ENCODE results near the gene CBX3.
"Not testable (repeated sequence)": the region's sequence is repeated elsewhere in the genome, so short reads cannot be mapped to it uniquely, and the experiment has no call there.

The CBX3 gene

DNA sequence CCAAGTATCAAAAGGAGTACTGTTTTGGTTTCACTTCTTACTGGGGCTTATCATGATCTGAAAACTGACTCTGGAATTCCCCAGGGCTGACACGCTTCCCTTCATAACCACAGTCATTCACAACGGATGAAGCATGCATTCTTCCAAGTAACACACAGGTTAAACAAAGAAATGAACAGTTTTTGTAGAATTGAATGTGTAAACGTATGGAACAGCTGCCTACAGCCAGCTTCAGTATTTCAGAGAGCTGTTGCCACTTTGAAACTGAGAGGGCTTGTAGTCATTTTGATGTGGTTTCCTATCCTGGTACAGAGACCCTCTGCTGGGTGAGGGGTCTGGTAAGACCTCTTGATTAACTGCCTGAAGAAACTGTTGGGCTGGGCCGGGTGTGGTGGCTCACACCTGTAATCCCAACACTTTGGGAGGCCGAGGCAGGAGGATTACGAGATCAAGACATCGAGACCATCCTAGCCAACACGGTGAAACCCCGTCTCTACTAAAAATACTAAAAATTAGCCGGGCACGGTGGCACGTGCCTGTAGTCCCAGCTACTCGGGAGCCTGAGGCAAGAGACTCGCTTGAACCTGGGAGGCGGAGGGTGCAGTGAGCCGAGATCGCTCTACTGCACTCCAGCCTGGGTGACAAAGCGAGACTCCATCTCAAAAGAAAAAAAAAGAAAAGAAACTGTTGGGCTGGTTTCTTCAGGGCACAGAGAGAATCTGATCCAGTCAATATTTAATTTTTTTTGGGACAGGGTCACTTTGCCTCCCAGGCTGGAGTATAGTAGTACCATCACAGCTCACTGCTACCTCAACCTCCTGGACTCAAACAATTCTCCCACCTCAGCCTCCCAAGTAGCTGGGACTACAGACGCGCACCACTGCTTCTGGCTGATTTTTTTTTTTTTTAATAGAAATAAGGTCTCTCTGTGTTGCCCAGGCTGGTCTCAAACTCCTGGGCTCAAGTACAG is 44.8 kb upstream of the CBX3 start:
- DNase-seq (ENCODE audit: low read depth) = peak; percentile 82
- no peak for TF ChIP-seq CTCF (conservative IDR thresholded peaks at IDR 0.05; ENCODE audit: low read depth, low read length)
- H3K4me3 ChIP-seq (ENCODE audit: low read length) = peak overlapping the region; percentile 35

DNA sequence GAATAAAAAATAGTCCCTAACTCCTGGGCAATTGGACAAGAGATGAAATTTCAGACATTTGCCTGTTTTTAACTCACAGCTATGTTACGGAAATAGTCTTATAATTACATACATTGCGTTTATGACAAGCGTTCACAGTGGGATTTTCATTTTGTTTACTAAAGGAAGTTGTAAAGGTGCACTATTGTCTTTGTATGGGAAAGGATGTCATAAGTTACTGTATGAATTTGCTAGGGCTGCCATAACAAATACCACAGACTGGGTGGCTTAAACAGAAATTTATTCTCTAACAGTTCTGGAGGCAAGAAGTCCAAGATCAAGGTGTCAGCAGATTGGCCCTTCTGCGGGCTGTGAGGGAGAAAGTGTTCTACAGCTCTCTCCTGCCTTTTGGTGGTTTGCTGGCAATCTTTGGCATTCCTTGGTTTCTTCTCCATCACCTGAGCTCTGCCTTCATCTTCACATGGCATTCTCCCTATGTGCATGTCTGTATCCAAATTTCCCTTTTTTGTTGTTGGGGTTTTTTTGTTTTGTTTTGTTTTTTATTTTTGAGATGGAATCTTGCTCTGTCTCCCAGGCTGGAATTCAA is 43.9 kb upstream of the CBX3 start:
- no peak for DNase-seq (ENCODE audit: low read depth)
- TF ChIP-seq CTCF (conservative IDR thresholded peaks at IDR 0.05; ENCODE audit: low read depth, low read length) = no peak
- no peak overlapping the region for H3K4me3 ChIP-seq (ENCODE audit: low read length)

DNA sequence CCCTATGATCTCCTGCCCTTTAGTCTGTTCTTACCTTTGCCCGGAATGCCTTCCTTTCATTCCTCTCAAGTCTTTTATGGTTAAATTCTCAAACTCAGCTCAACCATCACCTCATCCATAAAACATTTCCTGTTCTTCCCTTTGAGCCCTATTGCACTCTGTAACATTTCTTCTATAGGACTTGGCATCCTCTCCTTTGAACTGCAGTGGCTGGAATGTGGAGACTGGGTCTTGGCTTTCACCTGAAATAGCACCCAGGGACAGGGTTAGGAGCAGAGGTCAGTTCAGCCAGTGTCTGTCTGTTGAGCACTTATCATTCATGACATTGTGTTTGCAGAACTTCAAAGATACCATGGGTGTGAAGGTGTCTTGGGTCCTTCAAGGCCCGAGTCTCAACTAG is 42.3 kb upstream of the CBX3 start:
- no peak overlapping the region for H3K4me3 ChIP-seq (ENCODE audit: low read length)
- no peak for TF ChIP-seq CTCF (conservative IDR thresholded peaks at IDR 0.05; ENCODE audit: low read depth, low read length)
- no peak for DNase-seq (ENCODE audit: low read depth)

DNA sequence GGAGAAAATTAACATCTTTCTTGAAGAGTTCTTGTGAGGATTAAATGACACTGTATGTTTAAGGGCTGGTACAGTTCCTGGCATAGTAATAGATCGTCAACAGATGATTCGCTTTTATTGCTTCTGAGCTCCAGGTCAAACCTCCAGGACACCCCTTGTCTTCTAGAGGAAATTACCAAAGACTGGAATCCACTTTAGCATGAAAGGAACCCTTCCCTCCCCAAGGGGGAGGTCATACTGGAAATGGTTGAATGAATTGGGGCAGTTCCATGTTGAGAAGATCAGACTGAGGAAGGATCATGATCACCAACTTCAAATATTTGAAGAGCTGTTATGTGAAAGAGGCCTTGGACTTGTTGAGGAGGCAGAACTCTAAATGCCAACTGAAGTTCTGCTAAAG is 40.6 kb upstream of the CBX3 start:
- no peak overlapping the region for H3K4me3 ChIP-seq (ENCODE audit: low read length)
- no peak for TF ChIP-seq CTCF (conservative IDR thresholded peaks at IDR 0.05; ENCODE audit: low read depth, low read length)
- DNase-seq (ENCODE audit: low read depth) = no peak

DNA sequence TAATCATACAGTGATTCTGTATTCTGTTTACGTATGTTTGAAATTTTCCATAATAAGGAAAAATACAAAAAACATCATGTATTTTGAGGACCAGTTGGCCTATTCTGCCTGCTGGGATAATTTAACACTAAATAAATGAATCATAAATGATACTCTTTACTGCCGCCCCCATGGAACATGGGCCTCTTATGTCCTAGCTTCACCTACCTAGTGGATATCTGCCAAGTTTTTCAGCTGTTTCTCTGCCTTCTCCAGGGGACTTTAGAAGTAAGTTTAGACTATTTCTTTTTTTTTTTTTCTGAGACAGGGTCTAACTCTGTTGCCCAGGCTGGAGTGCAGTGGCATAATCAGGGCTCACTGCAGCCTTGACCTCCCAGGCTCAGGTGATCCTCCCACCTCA is 39.1 kb upstream of the CBX3 start:
- DNase-seq (ENCODE audit: low read depth) = no peak
- no peak overlapping the region for H3K4me3 ChIP-seq (ENCODE audit: low read length)
- TF ChIP-seq CTCF (conservative IDR thresholded peaks at IDR 0.05; ENCODE audit: low read depth, low read length) = no peak

DNA sequence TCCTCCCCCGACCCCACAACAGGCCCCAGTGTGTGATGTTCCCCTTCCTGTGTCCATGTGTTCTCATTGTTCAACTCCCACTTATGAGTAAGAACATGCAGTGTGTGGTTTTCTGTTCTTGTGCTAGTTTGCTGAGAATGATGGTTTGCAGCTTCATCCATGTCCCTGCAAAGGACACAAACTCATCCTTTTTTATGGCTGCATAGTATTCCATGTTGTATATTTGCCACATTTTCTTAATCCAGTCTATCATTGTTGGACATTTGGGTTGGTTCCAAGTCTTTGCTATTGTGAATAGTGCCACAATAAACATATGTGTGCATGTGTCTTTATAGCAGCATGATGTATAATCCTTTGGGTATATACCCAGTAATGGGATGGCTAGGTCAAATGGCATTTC is 37.7 kb upstream of the CBX3 start:
- H3K4me3 ChIP-seq (ENCODE audit: low read length); DNase-seq (ENCODE audit: low read depth): not testable (repeated sequence)

GRCh38 chr7:26165950-26166683 is 35.4 kb upstream of the CBX3 start:
- DNase-seq (ENCODE audit: low read depth) = no peak
- H3K4me3 ChIP-seq (ENCODE audit: low read length) = no peak overlapping the region
- no peak for TF ChIP-seq CTCF (conservative IDR thresholded peaks at IDR 0.05; ENCODE audit: low read depth, low read length)

Data from retinal pigment epithelial cell (primary cell).